RWPE2 (cell line): ENCODE measurements around the gene WASF1.
"Not testable (repeated sequence)": the region's sequence is repeated elsewhere in the genome, so short reads cannot be mapped to it uniquely, and the experiment has no call there.

Source experiments
- ATAC-seq: fragments of 200-7000 bp; cut with Tn5 transposase; 3 replicates; pipeline ENCODE4 v1.9.1; 2021; ENCODE audit warnings: low read depth
- DNase-seq: peaks from one replicate; pipeline ENCODE4 v3.0.0-alpha.2; 2020; ENCODE audit warnings: low spot score
- H3K27ac ChIP-seq: fragments of 450-650 bp; 2 replicates; pipeline ENCODE4 v1.5.1; 2017; ENCODE audit warnings: mild to moderate bottlenecking; ENCODE audit not compliant: poor library complexity, severe bottlenecking
- H3K27me3 ChIP-seq: fragments of 250-450 bp; sonication (Bioruptor Pico); 2 replicates; pipeline ENCODE4 v1.5.1; 2021; ENCODE audit warnings: mild to moderate bottlenecking, moderate library complexity; ENCODE audit not compliant: insufficient read depth, poor library complexity, severe bottlenecking
- H3K36me3 ChIP-seq: fragments of 250-450 bp; sonication (Bioruptor Pico); 2 replicates; pipeline ENCODE4 v1.5.1; 2020; ENCODE audit warnings: low read depth, mild to moderate bottlenecking, moderate library complexity
- H3K4me1 ChIP-seq: fragments of 250-450 bp; sonication (Bioruptor Pico); 2 replicates; pipeline ENCODE4 v1.5.1; 2021; ENCODE audit warnings: mild to moderate bottlenecking, moderate library complexity; ENCODE audit not compliant: insufficient read depth, poor library complexity, severe bottlenecking
- H3K4me3 ChIP-seq: fragments of 250-450 bp; sonication (Bioruptor Pico); 2 replicates; pipeline ENCODE4 v1.5.1; 2021; ENCODE audit warnings: mild to moderate bottlenecking, moderate library complexity; ENCODE audit not compliant: severe bottlenecking
- H3K9me3 ChIP-seq: fragments of 250-450 bp; sonication (Bioruptor Pico); 2 replicates; pipeline ENCODE4 v1.5.1; 2021; ENCODE audit warnings: mild to moderate bottlenecking, moderate library complexity; ENCODE audit not compliant: severe bottlenecking
- TF ChIP-seq, protein P1 (sequence below): fragments of 450-650 bp; IDR thresholded peaks from one replicate; pipeline ENCODE4 v1.5.1; 2017; ENCODE audit warnings: mild to moderate bottlenecking, moderate library complexity; ENCODE audit not compliant: poor library complexity, severe bottlenecking

The WASF1 gene

DNA sequence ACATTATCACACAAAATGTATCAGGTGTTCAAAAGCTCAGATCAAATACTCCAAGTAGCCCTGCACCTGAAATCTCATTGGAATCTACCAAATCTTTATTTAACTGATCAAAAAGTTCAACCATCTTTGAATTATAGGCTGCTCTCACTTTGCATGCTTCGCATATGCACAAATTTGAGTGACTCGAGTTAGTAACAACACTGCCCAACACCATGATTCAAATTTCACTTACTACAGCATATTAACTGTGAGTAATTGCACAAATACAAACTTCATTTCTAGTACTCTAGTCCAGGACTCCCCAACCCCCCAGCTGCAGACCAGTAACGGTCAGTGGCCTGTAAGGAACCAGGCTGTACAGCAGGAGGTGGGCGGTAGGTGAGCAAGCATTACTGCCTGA, 51.1 kb downstream of the WASF1 start:
- Histone ChIP-seq H3K27me3 (no peaks in the 10 kb centered on the region), H3K36me3 (peaks cover 27% of the 10 kb centered on the region), H3K9me3 (no peaks in the 10 kb centered on the region), H3K4me1 (no peaks in the 10 kb centered on the region), H3K4me3 (no peak overlapping the region), H3K27ac (no peak overlapping the region)
- TF ChIP-seq, protein P1, sequence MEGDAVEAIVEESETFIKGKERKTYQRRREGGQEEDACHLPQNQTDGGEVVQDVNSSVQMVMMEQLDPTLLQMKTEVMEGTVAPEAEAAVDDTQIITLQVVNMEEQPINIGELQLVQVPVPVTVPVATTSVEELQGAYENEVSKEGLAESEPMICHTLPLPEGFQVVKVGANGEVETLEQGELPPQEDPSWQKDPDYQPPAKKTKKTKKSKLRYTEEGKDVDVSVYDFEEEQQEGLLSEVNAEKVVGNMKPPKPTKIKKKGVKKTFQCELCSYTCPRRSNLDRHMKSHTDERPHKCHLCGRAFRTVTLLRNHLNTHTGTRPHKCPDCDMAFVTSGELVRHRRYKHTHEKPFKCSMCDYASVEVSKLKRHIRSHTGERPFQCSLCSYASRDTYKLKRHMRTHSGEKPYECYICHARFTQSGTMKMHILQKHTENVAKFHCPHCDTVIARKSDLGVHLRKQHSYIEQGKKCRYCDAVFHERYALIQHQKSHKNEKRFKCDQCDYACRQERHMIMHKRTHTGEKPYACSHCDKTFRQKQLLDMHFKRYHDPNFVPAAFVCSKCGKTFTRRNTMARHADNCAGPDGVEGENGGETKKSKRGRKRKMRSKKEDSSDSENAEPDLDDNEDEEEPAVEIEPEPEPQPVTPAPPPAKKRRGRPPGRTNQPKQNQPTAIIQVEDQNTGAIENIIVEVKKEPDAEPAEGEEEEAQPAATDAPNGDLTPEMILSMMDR = no peak
- DNase-seq (no peak), ATAC-seq (no peak)

DNA sequence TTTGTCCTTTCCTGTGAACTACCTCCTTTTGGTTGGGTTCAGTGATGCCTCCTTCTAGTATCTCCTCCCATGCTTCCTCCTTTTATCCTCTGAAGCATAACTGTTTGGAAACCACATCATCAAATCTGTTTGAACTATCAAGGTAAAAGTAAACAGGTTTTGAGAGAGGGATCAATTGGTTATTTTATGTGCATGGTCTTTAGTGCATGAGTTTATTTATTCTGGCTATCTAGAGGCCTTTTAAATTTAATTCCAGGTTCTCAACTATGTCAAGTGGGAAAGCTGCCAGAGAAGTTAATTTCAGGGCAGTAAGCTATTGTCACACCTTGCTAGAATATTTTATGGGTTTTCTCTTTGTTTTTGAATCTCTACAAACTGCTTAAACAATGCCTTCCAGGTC, 54.1 kb downstream of the WASF1 start:
- ATAC-seq (no peak), DNase-seq (no peak)
- Histone ChIP-seq H3K27me3 (no peaks in the 10 kb centered on the region), H3K27ac (no peak overlapping the region), H3K36me3 (peaks cover 39% of the 10 kb centered on the region), H3K9me3 (no peaks in the 10 kb centered on the region), H3K4me3 (no peak overlapping the region), H3K4me1 (no peaks in the 10 kb centered on the region)
- TF ChIP-seq, protein P1 = no peak

DNA sequence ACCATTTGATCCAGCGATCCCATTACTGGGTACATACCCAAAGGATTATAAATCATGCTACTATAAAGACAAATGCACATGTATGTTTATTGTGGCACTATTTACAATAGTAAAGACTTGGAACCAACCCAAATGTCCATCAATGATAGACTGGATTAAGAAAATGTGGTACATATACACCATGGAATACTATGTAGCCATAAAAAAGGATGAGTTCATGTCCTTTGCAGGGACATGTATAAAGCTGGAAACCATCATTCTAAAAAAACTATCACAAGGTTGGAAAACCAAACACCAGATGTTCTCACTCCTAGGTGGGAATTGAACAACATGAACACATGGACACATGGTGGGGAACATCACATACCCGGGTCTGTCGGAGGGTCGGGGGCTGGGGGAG, 57.8 kb downstream of the WASF1 start:
- not testable (repeated sequence) for H3K4me3 ChIP-seq, H3K9me3 ChIP-seq, H3K27me3 ChIP-seq, DNase-seq, H3K27ac ChIP-seq, H3K4me1 ChIP-seq, ATAC-seq
- peaks cover 33% of the 10 kb centered on the region for H3K36me3 ChIP-seq

DNA sequence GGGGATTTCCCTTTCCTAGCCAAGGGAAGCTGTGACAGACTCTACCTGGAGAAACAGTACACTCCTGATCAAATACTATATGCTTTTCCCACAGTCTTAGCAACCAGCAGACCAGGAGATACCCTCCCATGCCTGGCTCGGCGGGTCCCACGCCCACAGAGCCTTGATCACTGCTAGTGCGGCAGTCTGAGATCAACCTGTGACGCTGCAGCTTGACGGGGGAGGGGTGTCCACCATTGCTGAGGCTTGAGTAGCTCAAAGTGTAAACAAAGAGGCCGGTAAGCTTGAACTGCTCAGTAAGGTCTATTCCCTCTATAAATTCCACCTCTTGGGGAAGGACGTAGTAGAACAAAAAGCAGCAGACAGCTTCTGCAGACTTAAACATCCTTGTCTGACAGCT, 63.2 kb downstream of the WASF1 start:
- H3K36me3 ChIP-seq = peaks cover 13% of the 10 kb centered on the region
- TF ChIP-seq, protein P1 = no peak
- no peaks in the 10 kb centered on the region for H3K9me3 ChIP-seq
- no peak for DNase-seq
- no peak overlapping the region for H3K4me3 ChIP-seq
- H3K27ac ChIP-seq = no peak overlapping the region
- H3K4me1 ChIP-seq = no peaks in the 10 kb centered on the region
- no peak for ATAC-seq
- H3K27me3 ChIP-seq = no peaks in the 10 kb centered on the region

DNA sequence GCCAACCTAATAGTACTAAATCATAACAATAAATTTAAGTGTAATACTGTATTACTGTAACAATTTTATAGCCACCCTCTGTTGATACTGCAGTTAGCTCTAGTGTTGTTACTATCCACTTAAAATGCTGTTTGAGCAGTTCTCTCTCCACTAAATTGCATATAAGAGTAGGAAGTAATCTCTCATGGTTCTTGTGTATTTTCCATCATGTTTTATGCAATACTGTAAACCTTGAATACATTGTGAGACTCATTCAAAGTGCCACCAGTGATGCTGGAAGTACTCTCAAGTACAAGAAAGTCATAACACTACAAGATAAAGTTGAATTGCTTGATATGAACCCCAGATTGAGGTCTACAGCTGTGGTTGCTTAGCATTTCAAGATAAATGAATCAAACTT, 65.5 kb downstream of the WASF1 start:
- Histone ChIP-seq H3K4me3 (no peak overlapping the region), H3K27me3 (no peaks in the 10 kb centered on the region), H3K27ac (no peak overlapping the region), H3K36me3 (peaks cover 17% of the 10 kb centered on the region), H3K9me3 (no peaks in the 10 kb centered on the region), H3K4me1 (no peaks in the 10 kb centered on the region)
- ATAC-seq (no peak), DNase-seq (no peak)
- TF ChIP-seq, protein P1 = no peak
